HG03045 (cell line): ENCODE results near the gene ITGAV.

Experiments
- ATAC-seq: cut with Tn5 transposase; IDR thresholded peaks from one replicate; pipeline ENCODE4 v1.9.1; 2021; ENCODE audit warnings: mild to moderate bottlenecking, moderate library complexity; ENCODE audit not compliant: unreplicated experiment

The ITGAV gene

GRCh38 chr2:186664385-186665043, 74.7 kb downstream of the ITGAV start:
- no peak for ATAC-seq

GRCh38 chr2:186669146-186669545, 79.3 kb downstream of the ITGAV start:
- no peak for ATAC-seq

DNA sequence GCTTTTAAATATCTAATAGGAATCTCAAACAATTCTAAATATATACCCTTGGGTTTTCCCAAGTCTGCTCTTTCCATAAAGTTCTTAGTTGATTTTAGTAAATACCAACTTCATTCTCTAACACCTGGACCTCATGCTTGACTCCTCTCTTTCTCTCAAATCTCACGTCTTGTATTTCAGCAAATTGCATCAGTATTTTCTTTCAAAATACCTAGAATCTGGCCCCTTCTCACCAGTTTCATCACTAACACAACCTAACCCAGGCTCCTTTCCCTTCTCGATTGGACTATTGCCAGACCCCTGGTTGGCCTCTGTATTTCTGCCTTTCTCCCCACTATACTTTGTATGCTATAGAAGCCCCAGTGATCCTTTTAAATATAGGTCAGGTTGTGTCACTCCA, 81.0 kb downstream of the ITGAV start:
- ATAC-seq: no peak

- ATAC-seq: no peak
Measured at GRCh38 chr2:186675380-186675779, 85.5 kb downstream of the ITGAV start.

DNA sequence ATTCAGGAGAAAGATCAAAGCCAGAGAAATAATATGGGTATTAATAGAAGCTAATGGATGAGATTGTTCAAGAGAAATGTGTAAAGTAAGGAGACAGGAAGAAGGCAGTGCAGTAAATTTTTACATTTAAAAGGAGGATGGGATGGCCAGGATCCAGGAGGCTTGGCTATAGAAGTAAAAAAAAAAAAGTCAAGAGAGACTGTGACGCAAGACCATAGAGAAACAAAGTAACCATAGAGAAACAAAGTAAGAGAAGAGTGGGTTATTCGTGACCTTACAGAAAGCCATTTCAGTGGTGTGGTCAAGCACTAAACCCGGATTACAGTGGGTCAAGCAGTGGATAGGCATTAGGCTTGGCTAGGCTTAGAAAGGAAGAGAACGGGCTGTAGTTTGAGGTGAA, 93.5 kb downstream of the ITGAV start:
- no peak for ATAC-seq

DNA sequence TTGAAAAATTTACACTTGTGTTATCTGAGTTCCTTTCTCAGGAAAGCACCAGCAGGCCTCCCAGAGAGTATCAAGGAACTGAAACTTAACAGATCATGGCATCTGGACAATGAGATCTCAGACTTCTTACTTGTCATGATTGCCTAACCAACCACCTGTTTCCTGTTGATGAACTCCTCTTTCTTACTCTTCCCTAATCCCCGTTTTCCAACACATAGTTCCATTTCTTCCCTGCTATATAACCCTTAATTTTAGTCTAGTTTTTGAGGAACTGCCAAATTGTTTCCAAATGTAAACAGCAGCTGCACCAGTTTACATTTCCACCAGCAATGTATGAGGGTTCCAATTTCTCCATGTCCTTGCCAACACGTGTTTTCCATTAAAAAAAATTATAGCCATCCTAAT, 98.0 kb downstream of the ITGAV start:
- no peak for ATAC-seq

DNA sequence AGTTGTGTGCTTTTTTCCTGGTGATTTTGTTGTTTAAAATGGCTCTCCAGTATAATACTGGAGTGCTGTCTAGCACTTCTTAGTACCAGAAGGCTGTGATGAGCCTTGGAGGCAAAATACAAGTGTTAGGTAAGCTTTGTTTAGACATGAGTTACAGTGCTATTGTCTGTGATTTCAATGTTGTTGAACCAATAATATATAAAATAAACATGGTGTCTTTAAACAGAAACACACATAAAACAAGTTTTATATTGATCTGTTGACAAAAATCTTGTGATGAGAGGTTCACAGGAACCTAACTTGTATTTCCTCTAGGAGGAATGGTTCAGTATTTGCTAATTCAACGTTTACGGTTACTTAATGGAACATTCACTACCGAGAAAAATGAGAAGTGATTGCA, 99.0 kb downstream of the ITGAV start:
- no peak for ATAC-seq

DNA sequence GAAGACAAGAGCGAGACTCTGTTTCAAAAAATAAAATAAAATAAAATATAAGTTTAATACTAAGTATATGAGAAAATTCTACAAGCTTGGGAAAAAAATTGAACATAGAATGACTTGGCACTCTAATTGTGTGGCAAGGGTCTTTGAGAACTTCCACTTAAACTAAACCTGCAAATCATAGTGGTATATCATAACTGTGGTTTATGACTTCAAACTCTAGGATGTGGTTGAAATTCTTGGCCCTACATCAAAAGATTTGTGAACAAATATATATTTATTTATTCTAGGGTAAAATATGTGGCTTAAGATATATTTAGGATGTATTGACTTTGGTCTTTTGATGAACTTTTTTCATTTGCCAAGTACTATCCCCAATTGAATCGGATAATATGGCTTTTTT, 100.9 kb downstream of the ITGAV start:
- ATAC-seq: no peak

GRCh38 chr2:186691231-186691630, 101.4 kb downstream of the ITGAV start:
- no peak for ATAC-seq

GRCh38 chr2:186691900-186692299, 102.0 kb downstream of the ITGAV start:
- ATAC-seq: no peak

- ATAC-seq: no peak
Measured at GRCh38 chr2:186693446-186693832, 103.6 kb downstream of the ITGAV start.

- ATAC-seq: no peak
Measured at GRCh38 chr2:186695081-186695756, 105.4 kb downstream of the ITGAV start.

DNA sequence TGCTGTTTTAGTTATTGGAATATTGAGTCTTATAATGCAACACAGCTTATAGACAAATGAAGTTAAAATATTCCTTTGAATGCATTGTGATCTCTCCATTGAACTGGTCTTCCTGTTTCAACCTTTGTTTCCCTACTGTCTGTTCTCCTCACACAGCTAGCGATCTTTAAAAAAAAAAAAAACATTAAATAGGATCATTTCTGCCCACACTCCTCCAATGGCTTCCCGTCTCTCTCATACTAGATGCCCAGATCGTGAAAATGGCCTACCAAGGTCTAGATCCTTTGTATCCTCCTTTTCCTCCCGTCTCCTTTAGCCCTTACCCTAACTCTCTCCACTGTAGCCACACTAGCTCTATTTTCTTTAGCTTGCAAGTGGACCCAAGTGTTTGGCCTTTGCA, 106.4 kb downstream of the ITGAV start:
- ATAC-seq: no peak

DNA sequence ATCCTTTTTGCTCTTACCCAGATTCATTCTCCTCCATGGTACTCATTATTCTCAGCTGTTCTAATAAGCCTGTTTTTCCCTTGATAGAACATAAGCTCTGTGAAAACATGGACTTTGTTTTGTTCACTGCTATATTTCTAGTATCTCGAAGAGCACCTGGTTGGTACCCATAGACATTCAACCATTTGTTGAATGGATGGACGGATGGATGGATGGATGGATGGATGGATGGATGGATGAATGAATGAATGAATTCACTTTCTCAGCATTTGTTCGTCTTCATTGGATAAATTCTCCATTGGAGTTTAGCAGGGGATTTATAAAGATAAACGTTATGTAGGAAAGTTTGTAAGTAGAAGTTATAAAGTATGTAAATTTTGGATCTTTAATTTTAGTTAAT, 106.9 kb downstream of the ITGAV start:
- ATAC-seq: no peak

- ATAC-seq: no peak
Measured at GRCh38 chr2:186697536-186697935, 107.7 kb downstream of the ITGAV start.

- ATAC-seq: no peak
Measured at GRCh38 chr2:186699742-186700141, 109.9 kb downstream of the ITGAV start.

DNA sequence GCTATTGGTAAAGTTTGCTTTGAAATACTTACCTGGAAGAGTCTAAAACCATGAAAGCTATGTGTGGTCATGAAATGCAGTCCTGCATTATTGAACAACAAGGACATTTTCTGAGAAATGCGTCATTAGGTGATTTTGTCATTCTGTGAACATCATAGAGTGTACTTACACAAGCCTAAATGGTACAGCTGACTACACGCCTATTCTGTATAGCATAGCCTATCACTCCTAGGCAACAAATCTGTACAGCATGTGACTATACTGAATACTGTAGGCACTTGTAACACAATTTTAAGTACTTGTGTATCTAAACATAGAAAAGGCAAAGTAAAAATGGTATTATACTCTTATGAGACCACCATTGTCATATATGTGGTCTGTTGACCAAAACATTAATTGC, 112.2 kb downstream of the ITGAV start:
- no peak for ATAC-seq

GRCh38 chr2:186702501-186702900, 112.6 kb downstream of the ITGAV start:
- ATAC-seq: no peak

- ATAC-seq: no peak
Measured at GRCh38 chr2:186704897-186705296, 115.0 kb downstream of the ITGAV start.

DNA sequence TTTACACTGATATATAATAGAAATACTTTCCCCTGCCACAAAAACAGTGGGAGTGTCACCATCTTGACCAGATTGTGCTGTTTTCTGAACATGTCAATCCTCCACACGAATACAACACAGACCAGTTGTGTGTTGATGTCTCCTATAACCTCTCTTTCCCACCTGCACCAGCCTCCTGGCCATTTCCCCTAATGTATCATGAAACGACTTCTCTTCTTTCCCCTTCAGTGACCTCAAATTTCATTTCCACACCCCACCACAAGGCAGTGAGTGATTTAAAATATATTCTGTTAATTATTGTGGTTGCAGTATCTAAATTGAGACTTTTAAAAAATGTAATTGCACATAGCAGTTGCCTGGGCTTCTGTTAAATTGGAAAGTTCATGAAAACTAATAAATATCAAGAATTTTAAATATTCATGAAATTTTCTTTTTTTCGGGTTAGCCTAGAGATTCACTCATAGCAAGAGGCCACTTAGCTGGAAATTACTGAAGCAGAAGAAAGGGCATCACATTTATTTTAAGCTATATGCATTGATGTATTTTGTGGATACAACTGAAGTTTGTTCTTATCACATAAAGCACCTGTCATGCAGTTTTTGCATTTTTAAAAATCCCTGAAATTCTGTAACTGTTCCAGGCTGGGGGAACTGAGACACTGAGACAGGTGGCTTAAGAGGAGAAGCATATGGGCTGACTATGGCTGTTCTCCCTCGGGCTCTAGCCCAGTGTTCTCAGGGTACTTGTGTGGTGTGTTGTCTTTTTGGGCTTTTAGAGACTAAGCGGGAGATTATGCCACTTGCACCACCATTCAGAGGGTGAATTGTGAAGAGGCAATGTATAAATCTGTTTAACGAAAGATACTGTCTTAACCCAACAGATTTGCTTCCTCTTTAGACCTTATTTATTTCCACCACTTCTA, 119.9 kb downstream of the ITGAV start:
- ATAC-seq: no peak

DNA sequence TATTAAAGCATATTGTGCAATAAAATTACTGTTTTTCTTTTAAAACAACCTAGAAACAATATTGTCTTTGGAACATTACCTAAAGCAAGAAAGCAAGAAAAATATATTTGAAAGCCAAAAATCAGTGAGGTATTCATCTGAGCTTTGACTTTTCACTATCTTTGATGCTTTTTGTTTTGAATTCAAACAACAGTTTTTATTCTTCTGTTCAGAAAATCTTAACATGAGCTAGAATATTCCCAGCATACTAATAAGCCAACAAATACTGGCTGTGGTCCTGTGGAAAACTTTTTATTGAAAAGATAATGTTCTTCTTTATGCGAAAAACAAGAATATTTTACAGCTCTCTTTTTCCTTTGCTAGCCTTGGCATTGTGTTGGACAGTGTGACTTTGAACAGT, 123.8 kb downstream of the ITGAV start:
- no peak for ATAC-seq

- ATAC-seq: no peak
Measured at GRCh38 chr2:186714611-186715010, 124.8 kb downstream of the ITGAV start.
